ENCODE measurements around the gene IPO11. TPM values are rescaled to one million over a fixed set of nuclear protein-coding genes. Genes with fewer than 3 reads are reported as not detected.

The IPO11 gene
- total and polyA plus RNA-seq, 2 of the 4 experiments (the other 2 are of a cell fraction), result 12.6 to 40.0 TPM

DNA sequence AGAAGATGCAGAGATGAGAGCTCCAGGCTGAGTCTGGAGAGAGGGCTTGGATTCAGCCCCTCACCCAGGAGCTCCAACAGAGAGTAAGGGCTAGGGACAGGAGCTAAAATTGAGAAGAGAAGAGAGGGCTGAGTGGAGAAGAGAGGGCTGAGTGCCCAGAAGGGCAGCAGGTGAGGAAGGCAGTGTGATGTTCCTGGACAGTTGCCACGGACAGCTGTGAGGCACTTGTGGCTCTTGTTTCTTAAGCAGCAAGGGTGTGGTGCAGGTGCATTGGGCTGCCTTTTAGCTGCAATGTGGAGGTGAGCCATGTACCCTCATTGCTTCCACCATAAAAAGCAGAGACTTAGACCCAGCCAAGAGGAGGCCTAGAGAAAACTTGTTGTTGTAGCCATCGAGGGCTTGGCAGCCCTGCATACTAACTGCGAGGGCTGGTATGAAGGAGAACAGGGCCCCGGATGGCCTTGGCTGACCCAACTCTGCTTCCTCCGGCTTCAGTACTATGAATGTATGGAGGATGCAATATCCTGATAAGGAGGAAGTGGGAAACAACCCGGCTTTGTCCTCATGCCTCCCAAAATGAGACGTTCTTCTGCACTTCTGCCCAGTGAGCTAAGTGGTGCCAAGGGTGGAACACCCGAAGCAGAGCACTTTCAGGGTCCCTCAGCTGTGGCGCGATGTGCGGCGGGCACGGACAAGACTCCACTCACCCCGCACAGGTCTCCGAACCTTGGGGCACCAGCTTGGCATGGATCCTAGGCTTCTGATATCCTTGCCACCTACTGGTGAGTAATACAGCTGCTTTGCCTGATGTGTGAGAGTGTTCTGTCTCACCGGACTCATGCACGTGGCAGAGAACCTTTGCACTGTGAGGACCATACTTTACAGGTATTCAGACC, 231.2 kb downstream of the IPO11 start:
- CTCF ChIA-PET, result no interaction called here
- intact Hi-C loops (cut with micrococcal nuclease) (no loop called here), in situ Hi-C loops (cut with MboI; ENCODE audit: low sequenced_read_pairs) (no loop called here), dilution Hi-C loops (cut with HindIII; ENCODE audit: low sequenced_read_pairs, unreplicated experiment) (no loop called here)
- Histone ChIP-seq H4K91ac (ENCODE audit: insufficient read depth, low read depth, low read length) (no peak overlapping the region), H3K36me3 (ENCODE audit: control insufficient read depth, insufficient read depth, low read length) (no peaks in the 10 kb centered on the region), H4K5ac (ENCODE audit: low read depth, low read length) (no peak overlapping the region), H3K79me1 (ENCODE audit: low read depth in 1 of 2, low read length in 2 of 2) (no peaks in the 10 kb centered on the region), H3K4me1 (ENCODE audit: control insufficient read depth, insufficient read depth, low read length) (no peaks in the 10 kb centered on the region), H3K4me2 (ENCODE audit: low read depth, low read length) (no peak overlapping the region), H3K27ac (ENCODE audit: insufficient read depth, low read length) (no peak overlapping the region), H3K27me3 (ENCODE audit: control insufficient read depth, insufficient read depth, low read length) (no peaks in the 10 kb centered on the region), H2AK9ac (replicated peaks; ENCODE audit: low read depth, low read length, poor library complexity) (no peak overlapping the region), H2BK15ac (ENCODE audit: low read depth, low read length) (no peak overlapping the region), H2BK5ac (ENCODE audit: low read depth, low read length, poor library complexity, severe bottlenecking) (no peak overlapping the region), H3K9me3 (ENCODE audit: control insufficient read depth, insufficient read depth, low read length) (no peaks in the 10 kb centered on the region), H3K14ac (replicated peaks; ENCODE audit: low read depth, low read length) (no peak overlapping the region), H3K23ac (ENCODE audit: low read depth, low read length) (no peak overlapping the region), H2BK120ac (ENCODE audit: low read depth, low read length) (no peak overlapping the region), H4K8ac (ENCODE audit: low read depth in 2 of 2, low read length in 2 of 2) (no peak overlapping the region), H3K4me3 (ENCODE audit: insufficient read depth, low read depth, low read length) (no peak overlapping the region), H3K56ac (ENCODE audit: extremely low read depth, insufficient read depth, low read length) (no peak overlapping the region), H3K4ac (ENCODE audit: low read depth, low read length) (no peak overlapping the region), H2AFZ (replicated peaks; ENCODE audit: low read length, poor library complexity) (no peak overlapping the region), H2AK5ac (ENCODE audit: low read depth, low read length) (no peak overlapping the region), H3K9ac (ENCODE audit: low read depth, low read length) (no peak overlapping the region), H2BK20ac (ENCODE audit: low read depth, low read length) (no peak overlapping the region), H3K18ac (ENCODE audit: low read depth, low read length) (no peak overlapping the region), H3K9me1 (ENCODE audit: insufficient read depth, low read length) (no peaks in the 10 kb centered on the region; the same call in 1 of the 2 replicates), H4K20me1 (ENCODE audit: insufficient read depth, low read length) (no peaks in the 10 kb centered on the region)
- BruUV-seq (replicated peaks), result no TSS peak
- no peak for ATAC-seq (ENCODE audit: low read depth)
- WGBS, 2 experiments (ENCODE audit: extremely low coverage in 2 of 2, insufficient read length in 1 of 2), result no CpG with 5 or more reads among the region's 17 CpGs
- DNase-seq, result no peak
- TF ChIP-seq, protein P1, sequence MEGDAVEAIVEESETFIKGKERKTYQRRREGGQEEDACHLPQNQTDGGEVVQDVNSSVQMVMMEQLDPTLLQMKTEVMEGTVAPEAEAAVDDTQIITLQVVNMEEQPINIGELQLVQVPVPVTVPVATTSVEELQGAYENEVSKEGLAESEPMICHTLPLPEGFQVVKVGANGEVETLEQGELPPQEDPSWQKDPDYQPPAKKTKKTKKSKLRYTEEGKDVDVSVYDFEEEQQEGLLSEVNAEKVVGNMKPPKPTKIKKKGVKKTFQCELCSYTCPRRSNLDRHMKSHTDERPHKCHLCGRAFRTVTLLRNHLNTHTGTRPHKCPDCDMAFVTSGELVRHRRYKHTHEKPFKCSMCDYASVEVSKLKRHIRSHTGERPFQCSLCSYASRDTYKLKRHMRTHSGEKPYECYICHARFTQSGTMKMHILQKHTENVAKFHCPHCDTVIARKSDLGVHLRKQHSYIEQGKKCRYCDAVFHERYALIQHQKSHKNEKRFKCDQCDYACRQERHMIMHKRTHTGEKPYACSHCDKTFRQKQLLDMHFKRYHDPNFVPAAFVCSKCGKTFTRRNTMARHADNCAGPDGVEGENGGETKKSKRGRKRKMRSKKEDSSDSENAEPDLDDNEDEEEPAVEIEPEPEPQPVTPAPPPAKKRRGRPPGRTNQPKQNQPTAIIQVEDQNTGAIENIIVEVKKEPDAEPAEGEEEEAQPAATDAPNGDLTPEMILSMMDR (conservative IDR thresholded peaks at IDR 0.05; ENCODE audit: low read depth, low read length), result no peak
- POLR2A ChIA-PET (ENCODE audit: unreplicated experiment), result no interaction called here

All from IMR-90 (cell line).